ENCODE measurements around the gene TIMMDC1. TPM values are rescaled to one million over a fixed set of nuclear protein-coding genes. Genes with fewer than 3 reads are reported as not detected.
"Not testable (repeated sequence)": the region's sequence is repeated elsewhere in the genome, so short reads cannot be mapped to it uniquely, and the experiment has no call there.

TIMMDC1 gene
- total and polyA plus RNA-seq, 7 donors = 37.6 to 77.2 (median 53.2) TPM

DNA sequence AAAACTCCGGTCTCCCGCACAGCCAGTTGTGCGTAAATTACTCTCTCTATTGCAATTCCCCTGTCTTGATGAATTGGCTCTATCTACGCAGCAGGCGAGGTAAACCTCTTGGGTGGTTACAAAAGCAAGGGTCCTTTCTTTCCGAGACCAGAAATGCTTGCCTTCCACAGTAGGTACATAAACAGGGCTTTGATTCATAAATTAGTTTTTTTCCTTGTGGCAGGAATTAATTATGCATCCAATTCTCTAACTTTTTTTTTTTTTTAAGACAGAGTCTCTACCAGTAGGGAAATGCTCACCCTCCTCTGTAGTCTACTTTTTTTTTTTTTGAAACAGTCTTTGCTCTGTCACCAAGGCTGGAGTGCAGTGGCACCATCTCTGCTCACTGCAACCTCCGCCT lies 44.8 kb downstream of the TIMMDC1 start:
- TF ChIP-seq POLR2AphosphoS5 (IDR thresholded peaks at IDR 0.05) = no peak
- no peak for TF ChIP-seq POLR2A (IDR thresholded peaks at IDR 0.05)
- WGBS, 2 donors = 84 to 94% methylated on average over 7 of the region's 7 CpGs
- Histone ChIP-seq H3K36me3 (no peaks in the 10 kb centered on the region), H3K9me3 (no peaks in the 10 kb centered on the region), H3K27ac (no peak overlapping the region), H3K4me3 (no peak overlapping the region), H3K27me3 (no peaks in the 10 kb centered on the region), H3K4me1 (no peaks in the 10 kb centered on the region)
- intact Hi-C loops (cut with DNase I) = no loop called here
- no peak for DNase-seq

DNA sequence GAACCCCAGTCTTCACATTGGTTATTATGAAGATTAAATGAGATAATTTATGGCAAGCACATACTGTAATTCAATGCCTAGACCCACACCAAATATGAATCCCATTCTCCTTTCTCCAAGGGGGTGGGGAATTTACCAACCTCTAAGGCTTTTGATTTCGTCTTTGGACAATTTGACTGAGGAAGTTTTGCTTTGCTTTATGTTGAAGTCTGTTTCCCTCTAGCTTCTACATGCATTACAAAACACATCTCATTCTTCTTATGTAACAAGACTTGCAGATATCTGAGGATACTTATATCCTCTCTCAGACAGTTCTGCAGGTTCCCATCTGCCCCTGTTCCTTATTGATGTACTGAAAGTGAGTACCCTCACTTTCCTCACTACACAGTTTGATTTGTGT lies 48.9 kb downstream of the TIMMDC1 start:
- Histone ChIP-seq H3K4me1 (no peaks in the 10 kb centered on the region), H3K27me3 (no peaks in the 10 kb centered on the region), H3K4me3 (no peak overlapping the region), H3K27ac (no peak overlapping the region), H3K36me3 (no peaks in the 10 kb centered on the region), H3K9me3 (no peaks in the 10 kb centered on the region)
- 85 to 87% methylated on average over 1 of the region's 1 CpG for WGBS, 2 donors
- DNase-seq = no peak
- intact Hi-C loops (cut with DNase I) = no loop called here
- TF ChIP-seq POLR2A (IDR thresholded peaks at IDR 0.05) (no peak), EP300 (IDR thresholded peaks at IDR 0.05) (no peak), POLR2AphosphoS5 (IDR thresholded peaks at IDR 0.05) (no peak)
- TF ChIP-seq, protein P1, sequence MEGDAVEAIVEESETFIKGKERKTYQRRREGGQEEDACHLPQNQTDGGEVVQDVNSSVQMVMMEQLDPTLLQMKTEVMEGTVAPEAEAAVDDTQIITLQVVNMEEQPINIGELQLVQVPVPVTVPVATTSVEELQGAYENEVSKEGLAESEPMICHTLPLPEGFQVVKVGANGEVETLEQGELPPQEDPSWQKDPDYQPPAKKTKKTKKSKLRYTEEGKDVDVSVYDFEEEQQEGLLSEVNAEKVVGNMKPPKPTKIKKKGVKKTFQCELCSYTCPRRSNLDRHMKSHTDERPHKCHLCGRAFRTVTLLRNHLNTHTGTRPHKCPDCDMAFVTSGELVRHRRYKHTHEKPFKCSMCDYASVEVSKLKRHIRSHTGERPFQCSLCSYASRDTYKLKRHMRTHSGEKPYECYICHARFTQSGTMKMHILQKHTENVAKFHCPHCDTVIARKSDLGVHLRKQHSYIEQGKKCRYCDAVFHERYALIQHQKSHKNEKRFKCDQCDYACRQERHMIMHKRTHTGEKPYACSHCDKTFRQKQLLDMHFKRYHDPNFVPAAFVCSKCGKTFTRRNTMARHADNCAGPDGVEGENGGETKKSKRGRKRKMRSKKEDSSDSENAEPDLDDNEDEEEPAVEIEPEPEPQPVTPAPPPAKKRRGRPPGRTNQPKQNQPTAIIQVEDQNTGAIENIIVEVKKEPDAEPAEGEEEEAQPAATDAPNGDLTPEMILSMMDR (IDR thresholded peaks at IDR 0.05) = no peak

GRCh38 chr3:119548341-119548740 lies 50.0 kb downstream of the TIMMDC1 start:
- H3K27me3 ChIP-seq = no peaks in the 10 kb centered on the region

DNA sequence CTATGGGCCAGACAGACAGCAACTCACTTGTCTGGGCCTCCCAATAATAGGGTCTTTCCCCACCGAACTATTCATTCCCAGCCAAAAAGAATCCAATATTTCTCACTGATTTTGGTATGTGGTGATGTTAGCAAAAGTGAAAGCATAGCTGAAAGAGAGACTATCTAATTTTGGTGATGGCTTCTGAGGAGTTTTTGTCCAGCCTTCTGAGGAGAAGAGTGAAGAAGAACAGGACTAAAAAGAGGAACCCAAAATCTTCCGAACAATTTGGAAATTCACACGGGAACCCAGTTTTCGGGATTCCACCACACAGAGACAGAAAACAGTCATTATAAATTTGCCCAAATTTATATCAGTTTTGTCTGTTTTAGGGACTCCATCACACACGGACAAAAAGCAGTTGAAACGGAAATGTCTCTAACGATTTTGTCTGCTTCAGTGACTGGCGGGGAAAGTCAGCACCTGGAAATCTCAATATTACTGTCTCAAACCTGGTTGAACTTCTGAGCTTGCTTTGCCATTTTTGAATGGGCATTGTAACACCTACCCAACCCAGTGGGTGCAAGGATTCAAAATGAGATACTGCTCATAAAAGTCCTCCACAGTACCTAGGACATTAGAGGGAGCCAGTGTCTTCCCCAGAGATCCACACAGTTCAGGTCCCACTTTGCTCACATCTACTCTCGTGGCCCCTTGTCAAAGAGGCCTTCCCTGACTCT lies 52.0 kb downstream of the TIMMDC1 start:
- no peak overlapping the region for H3K27ac ChIP-seq
- no peaks in the 10 kb centered on the region for H3K27me3 ChIP-seq
- DNase-seq = no peak
- H3K36me3 ChIP-seq = no peaks in the 10 kb centered on the region
- H3K4me3 ChIP-seq = no peak overlapping the region
- WGBS, 2 donors = 89 to 91% methylated on average over 9 of the region's 9 CpGs
- TF ChIP-seq POLR2AphosphoS5 (IDR thresholded peaks at IDR 0.05) = no peak
- no peak for TF ChIP-seq POLR2A (IDR thresholded peaks at IDR 0.05)
- TF ChIP-seq, protein P1 (IDR thresholded peaks at IDR 0.05) = no peak
- no peak for TF ChIP-seq EP300 (IDR thresholded peaks at IDR 0.05)
- intact Hi-C loops (cut with DNase I) = no loop called here
- H3K4me1 ChIP-seq = no peaks in the 10 kb centered on the region
- H3K9me3 ChIP-seq = no peaks in the 10 kb centered on the region

More at GRCh38 chr3:119548341-119548740, 50.0 kb downstream of the TIMMDC1 start:
- Histone ChIP-seq H3K27ac (no peak overlapping the region), H3K36me3 (no peaks in the 10 kb centered on the region), H3K4me1 (no peaks in the 10 kb centered on the region), H3K9me3 (no peaks in the 10 kb centered on the region), H3K4me3 (no peak overlapping the region)
- TF ChIP-seq EP300 (IDR thresholded peaks at IDR 0.05) (no peak), POLR2A (IDR thresholded peaks at IDR 0.05) (no peak), POLR2AphosphoS5 (IDR thresholded peaks at IDR 0.05) (no peak)
- TF ChIP-seq, protein P1 (IDR thresholded peaks at IDR 0.05) = no peak
- 58 to 79% methylated on average over 3 of the region's 3 CpGs for WGBS, 2 donors
- DNase-seq = no peak
- intact Hi-C loops (cut with DNase I) = no loop called here

DNA sequence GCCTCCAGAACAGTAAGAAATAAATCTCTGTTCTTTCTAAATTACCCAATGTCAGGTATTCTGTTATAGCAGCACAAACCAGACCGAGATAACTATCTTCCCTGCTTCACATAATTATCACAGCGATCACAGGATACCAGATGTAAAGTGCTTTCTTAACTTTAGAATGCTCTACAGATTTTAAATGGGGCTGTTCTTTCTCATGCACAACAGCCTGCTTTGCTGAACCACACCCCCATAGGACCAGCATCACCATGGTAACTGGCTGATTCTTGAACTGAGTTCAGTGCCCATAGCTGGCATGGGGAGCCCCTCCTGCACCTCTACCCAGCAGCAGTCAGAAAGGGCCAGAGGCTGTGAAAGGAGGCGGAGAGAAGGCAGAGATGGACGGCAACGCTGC lies 53.3 kb downstream of the TIMMDC1 start:
- Histone ChIP-seq H3K27ac (no peak overlapping the region), H3K9me3 (no peaks in the 10 kb centered on the region), H3K36me3 (no peaks in the 10 kb centered on the region), H3K4me1 (no peaks in the 10 kb centered on the region), H3K27me3 (no peaks in the 10 kb centered on the region), H3K4me3 (no peak overlapping the region)
- WGBS, 2 donors = 89 to 93% methylated on average over 5 of the region's 5 CpGs
- TF ChIP-seq, protein P1 (IDR thresholded peaks at IDR 0.05) = no peak
- no peak for TF ChIP-seq POLR2A (IDR thresholded peaks at IDR 0.05)
- TF ChIP-seq EP300 (IDR thresholded peaks at IDR 0.05) = no peak
- TF ChIP-seq POLR2AphosphoS5 (IDR thresholded peaks at IDR 0.05) = no peak
- intact Hi-C loops (cut with DNase I) = no loop called here
- DNase-seq = no peak

DNA sequence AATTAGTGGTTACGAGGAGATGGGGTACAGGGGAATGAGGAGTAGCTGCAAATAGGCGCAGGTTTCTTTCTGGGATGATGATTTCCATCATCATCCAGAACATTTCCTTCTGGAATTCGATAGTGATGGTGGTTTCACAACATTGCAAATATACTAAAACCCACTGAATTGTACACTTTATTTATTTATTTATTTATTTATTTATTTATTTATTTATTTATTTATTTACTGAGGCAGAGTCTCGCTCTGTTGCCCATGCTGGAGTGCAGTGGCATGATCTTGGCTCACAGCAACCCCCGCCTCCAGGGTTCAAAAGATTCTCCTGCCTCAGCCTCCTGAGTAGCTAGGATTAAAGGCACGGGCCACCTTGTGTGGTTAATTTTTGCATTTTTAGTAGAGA lies 54.6 kb downstream of the TIMMDC1 start:
- H3K9me3 ChIP-seq; intact Hi-C loops (cut with DNase I); H3K4me1 ChIP-seq; H3K4me3 ChIP-seq; H3K36me3 ChIP-seq; H3K27ac ChIP-seq; H3K27me3 ChIP-seq; DNase-seq: not testable (repeated sequence)
- 90 to 93% methylated on average over 6 of the region's 6 CpGs for WGBS, 2 donors
